G401 (cell line): ENCODE results near the gene SNRPD2. TPM values are rescaled to one million over a fixed set of nuclear protein-coding genes. Genes with fewer than 3 reads are reported as not detected.

Experiments used
- total RNA-seq: library from RNA; depleted of rRNA; stranded (reverse); fragments of >200 nt; shearing (Covaris generic); gene quantifications from 2 replicates; pipeline ENCODE4 v1.2.3, GENCODE V29; 2014; rRNA removed

SNRPD2 gene
- total RNA-seq, 1 experiment from 2014 or later = 394 TPM

Other genes with a start within 250 kb of the SNRPD2 start
- 0.31 and 1.5 TPM in 2 replicates for gene FOSB, start 224.0 kb downstream of the SNRPD2 start, total RNA-seq
- 17.0 and 22.0 TPM in 2 replicates for gene RTN2, start 194.9 kb downstream of the SNRPD2 start, total RNA-seq
- 3.3 and 4.2 TPM in 2 replicates for gene PPM1N, start 193.5 kb downstream of the SNRPD2 start, total RNA-seq
- gene VASP, start 184.5 kb downstream of the SNRPD2 start, total RNA-seq = 106 and 122 TPM in 2 replicates
- gene OPA3, start 107.2 kb downstream of the SNRPD2 start, total RNA-seq = 6.3 and 14.4 TPM in 2 replicates
- 0.14 TPM in 1 of 2 replicates, not detected in the other for gene GPR4, start 89.7 kb downstream of the SNRPD2 start, total RNA-seq
- 34.5 and 52.9 TPM in 2 replicates for gene EML2, start 52.6 kb downstream of the SNRPD2 start, total RNA-seq
- gene GIPR, start 23.7 kb downstream of the SNRPD2 start, total RNA-seq = 4.2 and 8.0 TPM in 2 replicates
- gene QPCTL, start 713 bp upstream of the SNRPD2 start, total RNA-seq = 28.5 and 32.9 TPM in 2 replicates
- 15.1 and 29.5 TPM in 2 replicates for gene FBXO46, start 38.9 kb upstream of the SNRPD2 start, total RNA-seq
- gene MEIOSIN, start 41.5 kb upstream of the SNRPD2 start, total RNA-seq = not detected in 2 replicates
- 22.1 and 27.9 TPM in 2 replicates for gene SIX5, start 77.3 kb upstream of the SNRPD2 start, total RNA-seq
- gene DMPK, start 90.5 kb upstream of the SNRPD2 start, total RNA-seq = 22.4 and 37.5 TPM in 2 replicates
- gene DMWD, start 100.9 kb upstream of the SNRPD2 start, total RNA-seq = 20.5 and 28.6 TPM in 2 replicates
- gene RSPH6A, start 123.4 kb upstream of the SNRPD2 start, total RNA-seq = 0.12 TPM in 1 of 2 replicates, not detected in the other
- 131 and 136 TPM in 2 replicates for gene SYMPK, start 171.2 kb upstream of the SNRPD2 start, total RNA-seq
- 4.5 and 5.5 TPM in 2 replicates for gene FOXA3, start 172.4 kb upstream of the SNRPD2 start, total RNA-seq
- gene IRF2BP1, start 194.2 kb upstream of the SNRPD2 start, total RNA-seq = 38.3 and 43.4 TPM in 2 replicates
- gene MYPOP, start 210.7 kb upstream of the SNRPD2 start, total RNA-seq = 0.12 and 1.9 TPM in 2 replicates
- gene NANOS2, start 222.8 kb upstream of the SNRPD2 start, total RNA-seq = 0.07 TPM in 1 of 2 replicates, not detected in the other